ENCODE results near the gene CLEC4C. TPM values are rescaled to one million over a fixed set of nuclear protein-coding genes. Genes with fewer than 3 reads are reported as not detected.
A peak's percentile ranks its signal among the peaks of the same experiment; 100 is the strongest.

The CLEC4C gene
- total RNA-seq, 2 donors from 2014 or later: not detected

DNA sequence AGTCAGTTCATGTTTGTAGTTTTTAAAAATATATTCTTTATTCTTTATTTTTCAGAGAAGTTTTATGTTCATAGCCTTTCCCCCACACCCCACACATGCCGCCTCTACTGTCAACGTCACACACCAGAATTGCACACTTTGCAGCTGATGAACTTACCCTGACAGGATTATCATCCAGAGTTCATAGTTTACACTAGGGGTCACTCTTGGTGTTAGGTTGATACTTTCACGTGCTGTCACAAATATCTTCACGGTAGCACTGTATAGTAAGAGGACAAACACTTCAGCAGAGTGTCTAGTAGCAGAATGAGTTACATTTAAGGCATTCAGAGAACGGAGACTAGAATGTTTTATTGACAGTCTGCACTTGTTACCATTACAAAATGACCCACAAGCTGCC is 30.8 kb downstream of the CLEC4C start:
- no peaks in the 10 kb centered on the region for H3K27me3 ChIP-seq (ENCODE audit: control insufficient read depth, insufficient read depth, low read length, poor library complexity, severe bottlenecking)
- no peak overlapping the region for H3K27ac ChIP-seq (ENCODE audit: low read depth, low read length)
- H3K4me1 ChIP-seq (ENCODE audit: control insufficient read depth, insufficient read depth, low read length): no peaks in the 10 kb centered on the region
- no peaks in the 10 kb centered on the region for H3K36me3 ChIP-seq (ENCODE audit: control insufficient read depth, insufficient read depth, low read length)
- H3K4me3 ChIP-seq (ENCODE audit: low read length): no peak overlapping the region
- no peak for DNase-seq
- TF ChIP-seq, protein P1, sequence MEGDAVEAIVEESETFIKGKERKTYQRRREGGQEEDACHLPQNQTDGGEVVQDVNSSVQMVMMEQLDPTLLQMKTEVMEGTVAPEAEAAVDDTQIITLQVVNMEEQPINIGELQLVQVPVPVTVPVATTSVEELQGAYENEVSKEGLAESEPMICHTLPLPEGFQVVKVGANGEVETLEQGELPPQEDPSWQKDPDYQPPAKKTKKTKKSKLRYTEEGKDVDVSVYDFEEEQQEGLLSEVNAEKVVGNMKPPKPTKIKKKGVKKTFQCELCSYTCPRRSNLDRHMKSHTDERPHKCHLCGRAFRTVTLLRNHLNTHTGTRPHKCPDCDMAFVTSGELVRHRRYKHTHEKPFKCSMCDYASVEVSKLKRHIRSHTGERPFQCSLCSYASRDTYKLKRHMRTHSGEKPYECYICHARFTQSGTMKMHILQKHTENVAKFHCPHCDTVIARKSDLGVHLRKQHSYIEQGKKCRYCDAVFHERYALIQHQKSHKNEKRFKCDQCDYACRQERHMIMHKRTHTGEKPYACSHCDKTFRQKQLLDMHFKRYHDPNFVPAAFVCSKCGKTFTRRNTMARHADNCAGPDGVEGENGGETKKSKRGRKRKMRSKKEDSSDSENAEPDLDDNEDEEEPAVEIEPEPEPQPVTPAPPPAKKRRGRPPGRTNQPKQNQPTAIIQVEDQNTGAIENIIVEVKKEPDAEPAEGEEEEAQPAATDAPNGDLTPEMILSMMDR (conservative IDR thresholded peaks at IDR 0.05): peak; percentile 85
- H3K4me1 Mint-ChIP-seq: peaks cover 10% of the 10 kb centered on the region
- 40 to 45% methylated on average over 5 of the region's 5 CpGs for WGBS, 2 experiments (ENCODE audit: insufficient coverage in 1 of 2, insufficient read length in 1 of 2)
- H3K36me3 Mint-ChIP-seq (ENCODE audit: low read depth): no peaks in the 10 kb centered on the region
- peaks cover 5% of the 10 kb centered on the region for H3K9me3 Mint-ChIP-seq
- H3K27me3 Mint-ChIP-seq (ENCODE audit: insufficient read depth): peaks cover 13% of the 10 kb centered on the region
- no peak overlapping the region for H3K4me3 Mint-ChIP-seq
- no peak overlapping the region for H3K27ac Mint-ChIP-seq
- no peak overlapping the region for H3K9ac ChIP-seq (ENCODE audit: extremely low read depth, low read length, poor library complexity, severe bottlenecking)
- no peaks in the 10 kb centered on the region for H3K9me3 ChIP-seq (ENCODE audit: control insufficient read depth, low read length)

DNA sequence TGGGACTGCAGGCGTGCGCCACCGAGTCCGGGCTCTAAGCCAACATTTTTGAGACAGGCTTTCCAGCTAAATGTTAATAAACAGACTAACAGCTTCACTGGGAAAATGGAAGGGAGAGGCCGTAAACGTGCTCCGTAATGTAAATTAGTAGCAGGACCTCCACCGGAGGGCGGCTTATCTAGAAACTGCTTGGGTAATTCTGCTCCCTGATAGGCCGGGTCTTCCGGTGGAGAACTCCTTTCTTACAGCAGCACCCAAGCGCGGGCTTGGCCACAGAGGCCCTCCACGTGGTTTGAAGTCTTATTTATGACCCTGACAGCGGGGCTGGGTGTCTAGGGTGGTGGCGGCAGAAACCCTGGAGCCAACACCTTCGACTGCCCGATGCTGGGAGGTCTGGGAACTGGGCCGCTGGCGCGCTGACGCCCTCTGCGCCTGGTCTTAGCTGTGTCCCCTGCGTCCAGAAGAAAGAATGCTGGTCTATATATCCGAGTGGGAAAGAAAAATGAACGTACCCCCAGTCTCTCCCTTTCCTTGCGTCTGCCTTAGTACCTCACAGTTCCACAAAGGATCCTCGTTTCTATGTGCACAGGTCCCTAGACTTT is 34.2 kb downstream of the CLEC4C start:
- Mint-ChIP-seq H3K4me3 (no peak overlapping the region), H3K36me3 (ENCODE audit: low read depth) (no peaks in the 10 kb centered on the region), H3K4me1 (peaks cover 28% of the 10 kb centered on the region), H3K9me3 (peaks cover 7% of the 10 kb centered on the region), H3K27me3 (ENCODE audit: insufficient read depth) (peaks cover 24% of the 10 kb centered on the region), H3K27ac (no peak overlapping the region)
- 91 to 93% methylated on average over 15 to 28 of the region's 28 CpGs for WGBS, 2 experiments (ENCODE audit: insufficient coverage in 1 of 2, insufficient read length in 1 of 2)
- Histone ChIP-seq H3K36me3 (ENCODE audit: control insufficient read depth, insufficient read depth, low read length) (no peaks in the 10 kb centered on the region), H3K27ac (ENCODE audit: low read depth, low read length) (no peak overlapping the region), H3K27me3 (ENCODE audit: control insufficient read depth, insufficient read depth, low read length, poor library complexity, severe bottlenecking) (no peaks in the 10 kb centered on the region), H3K4me1 (ENCODE audit: control insufficient read depth, insufficient read depth, low read length) (peaks cover 3% of the 10 kb centered on the region), H3K4me3 (ENCODE audit: low read length) (no peak overlapping the region), H3K9me3 (ENCODE audit: control insufficient read depth, low read length) (no peaks in the 10 kb centered on the region), H3K9ac (ENCODE audit: extremely low read depth, low read length, poor library complexity, severe bottlenecking) (no peak overlapping the region)
- TF ChIP-seq, protein P1 (conservative IDR thresholded peaks at IDR 0.05): no peak
- DNase-seq: peak; percentile 72

DNA sequence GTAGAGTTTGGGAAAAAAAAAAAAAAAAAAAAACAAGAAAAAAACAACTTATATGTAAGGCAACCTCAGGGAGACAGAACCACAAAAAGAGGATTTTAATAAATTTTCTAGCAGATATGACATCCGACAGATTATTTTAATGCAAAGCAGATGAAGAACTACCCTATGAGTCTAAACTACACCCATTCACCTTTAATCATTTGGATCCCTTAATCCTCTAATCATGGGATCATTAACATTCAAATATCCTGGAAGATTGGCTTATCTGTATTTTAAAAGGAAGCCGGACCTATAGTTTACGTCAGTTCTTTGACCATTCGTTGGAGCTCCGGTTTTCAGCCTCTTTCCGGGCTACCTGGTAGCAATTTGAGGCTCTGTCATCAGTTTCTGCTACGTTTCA is 36.0 kb downstream of the CLEC4C start, which contains the start of gene DPPA3:
Gene DPPA3, plus strand, starts transcription at position 301 of the 400 bp plus-strand sequence. CDS start 138 bp downstream, outside the sequence.
- Mint-ChIP-seq H3K36me3 (ENCODE audit: low read depth) (no peaks in the 10 kb centered on the region), H3K27me3 (ENCODE audit: insufficient read depth) (peaks cover 27% of the 10 kb centered on the region), H3K4me1 (peaks cover 23% of the 10 kb centered on the region), H3K9me3 (peaks cover 7% of the 10 kb centered on the region), H3K27ac (peak within 1 kb of the TSS; percentile 68), H3K4me3 (peak within 1 kb of the TSS; percentile 39)
- Histone ChIP-seq H3K36me3 (ENCODE audit: control insufficient read depth, insufficient read depth, low read length) (no peaks in the 10 kb centered on the region), H3K27me3 (ENCODE audit: control insufficient read depth, insufficient read depth, low read length, poor library complexity, severe bottlenecking) (no peaks in the 10 kb centered on the region), H3K4me1 (ENCODE audit: control insufficient read depth, insufficient read depth, low read length) (peaks cover 3% of the 10 kb centered on the region), H3K9me3 (ENCODE audit: control insufficient read depth, low read length) (no peaks in the 10 kb centered on the region), H3K4me3 (ENCODE audit: low read length) (peak within 1 kb of the TSS; percentile 54), H3K27ac (ENCODE audit: low read depth, low read length) (no peak within 1 kb of the TSS), H3K9ac (ENCODE audit: extremely low read depth, low read length, poor library complexity, severe bottlenecking) (no peak within 1 kb of the TSS)
- TF ChIP-seq, protein P1 (conservative IDR thresholded peaks at IDR 0.05): no peak
- no peak for DNase-seq
- WGBS, 2 experiments (ENCODE audit: insufficient coverage in 1 of 2, insufficient read length in 1 of 2): 78 to 86% methylated on average over 6 to 7 of the region's 7 CpGs

Measured in endodermal cell (in vitro differentiated cells).